ENCODE measurements around the gene MTUS2.

- TF ChIP-seq, protein P1, sequence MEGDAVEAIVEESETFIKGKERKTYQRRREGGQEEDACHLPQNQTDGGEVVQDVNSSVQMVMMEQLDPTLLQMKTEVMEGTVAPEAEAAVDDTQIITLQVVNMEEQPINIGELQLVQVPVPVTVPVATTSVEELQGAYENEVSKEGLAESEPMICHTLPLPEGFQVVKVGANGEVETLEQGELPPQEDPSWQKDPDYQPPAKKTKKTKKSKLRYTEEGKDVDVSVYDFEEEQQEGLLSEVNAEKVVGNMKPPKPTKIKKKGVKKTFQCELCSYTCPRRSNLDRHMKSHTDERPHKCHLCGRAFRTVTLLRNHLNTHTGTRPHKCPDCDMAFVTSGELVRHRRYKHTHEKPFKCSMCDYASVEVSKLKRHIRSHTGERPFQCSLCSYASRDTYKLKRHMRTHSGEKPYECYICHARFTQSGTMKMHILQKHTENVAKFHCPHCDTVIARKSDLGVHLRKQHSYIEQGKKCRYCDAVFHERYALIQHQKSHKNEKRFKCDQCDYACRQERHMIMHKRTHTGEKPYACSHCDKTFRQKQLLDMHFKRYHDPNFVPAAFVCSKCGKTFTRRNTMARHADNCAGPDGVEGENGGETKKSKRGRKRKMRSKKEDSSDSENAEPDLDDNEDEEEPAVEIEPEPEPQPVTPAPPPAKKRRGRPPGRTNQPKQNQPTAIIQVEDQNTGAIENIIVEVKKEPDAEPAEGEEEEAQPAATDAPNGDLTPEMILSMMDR (conservative IDR thresholded peaks at IDR 0.05 in 1 of 2, IDR thresholded peaks at IDR 0.05 in 1 of 2; ENCODE audit: low read depth in 1 of 2, low read length in 2 of 2): no peak
- no peak for TF ChIP-seq EZH2 (IDR thresholded peaks at IDR 0.05; ENCODE audit: low read length, missing control alignments)
Observed at GRCh38 chr13:29099781-29100406, 279.8 kb downstream of the MTUS2 start.
